RWPE2 (cell line): ENCODE results near the gene TRAPPC6A.
"Not testable (repeated sequence)": the region's sequence is repeated elsewhere in the genome, so short reads cannot be mapped to it uniquely, and the experiment has no call there.

ENCODE experiments used
- ATAC-seq: fragments of 200-7000 bp; cut with Tn5 transposase; 3 replicates; pipeline ENCODE4 v1.9.1; 2021; ENCODE audit warnings: low read depth
- DNase-seq: peaks from one replicate; pipeline ENCODE4 v3.0.0-alpha.2; 2020; ENCODE audit warnings: low spot score
- H3K27ac ChIP-seq: fragments of 450-650 bp; 2 replicates; pipeline ENCODE4 v1.5.1; 2017; ENCODE audit warnings: mild to moderate bottlenecking; ENCODE audit not compliant: poor library complexity, severe bottlenecking
- H3K27me3 ChIP-seq: fragments of 250-450 bp; sonication (Bioruptor Pico); 2 replicates; pipeline ENCODE4 v1.5.1; 2021; ENCODE audit warnings: mild to moderate bottlenecking, moderate library complexity; ENCODE audit not compliant: insufficient read depth, poor library complexity, severe bottlenecking
- H3K36me3 ChIP-seq: fragments of 250-450 bp; sonication (Bioruptor Pico); 2 replicates; pipeline ENCODE4 v1.5.1; 2020; ENCODE audit warnings: low read depth, mild to moderate bottlenecking, moderate library complexity
- H3K4me1 ChIP-seq: fragments of 250-450 bp; sonication (Bioruptor Pico); 2 replicates; pipeline ENCODE4 v1.5.1; 2021; ENCODE audit warnings: mild to moderate bottlenecking, moderate library complexity; ENCODE audit not compliant: insufficient read depth, poor library complexity, severe bottlenecking
- H3K4me3 ChIP-seq: fragments of 250-450 bp; sonication (Bioruptor Pico); 2 replicates; pipeline ENCODE4 v1.5.1; 2021; ENCODE audit warnings: mild to moderate bottlenecking, moderate library complexity; ENCODE audit not compliant: severe bottlenecking
- H3K9me3 ChIP-seq: fragments of 250-450 bp; sonication (Bioruptor Pico); 2 replicates; pipeline ENCODE4 v1.5.1; 2021; ENCODE audit warnings: mild to moderate bottlenecking, moderate library complexity; ENCODE audit not compliant: severe bottlenecking
- TF ChIP-seq, protein P1 (sequence below): fragments of 450-650 bp; IDR thresholded peaks from one replicate; pipeline ENCODE4 v1.5.1; 2017; ENCODE audit warnings: mild to moderate bottlenecking, moderate library complexity; ENCODE audit not compliant: poor library complexity, severe bottlenecking

Gene TRAPPC6A

DNA sequence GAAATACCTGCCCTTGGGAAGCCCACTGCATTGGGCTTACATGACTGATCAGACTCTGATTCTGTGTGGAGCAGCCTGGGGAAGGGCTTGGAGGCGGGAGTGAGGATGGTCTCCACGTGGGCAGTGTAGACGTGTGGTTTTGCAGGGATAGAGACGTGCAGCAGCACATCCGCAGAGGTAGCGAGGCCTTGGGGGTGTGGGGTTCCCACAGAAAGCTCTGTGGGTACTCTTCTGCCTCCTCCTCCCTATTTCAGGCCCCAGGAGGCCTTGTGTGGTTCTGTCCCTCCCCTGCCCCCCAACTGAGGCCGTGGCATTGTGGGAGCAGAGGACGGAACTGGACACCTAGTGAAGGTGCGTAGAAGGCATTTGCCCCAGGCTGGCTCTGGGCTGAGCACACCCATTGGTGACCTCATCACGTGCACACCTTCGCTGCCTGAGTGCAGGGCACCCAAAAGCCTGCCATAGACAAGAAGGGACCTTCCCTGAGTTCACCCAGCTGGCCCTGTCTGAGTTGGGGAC is 56.2 kb downstream of the TRAPPC6A start:
- TF ChIP-seq, protein P1, sequence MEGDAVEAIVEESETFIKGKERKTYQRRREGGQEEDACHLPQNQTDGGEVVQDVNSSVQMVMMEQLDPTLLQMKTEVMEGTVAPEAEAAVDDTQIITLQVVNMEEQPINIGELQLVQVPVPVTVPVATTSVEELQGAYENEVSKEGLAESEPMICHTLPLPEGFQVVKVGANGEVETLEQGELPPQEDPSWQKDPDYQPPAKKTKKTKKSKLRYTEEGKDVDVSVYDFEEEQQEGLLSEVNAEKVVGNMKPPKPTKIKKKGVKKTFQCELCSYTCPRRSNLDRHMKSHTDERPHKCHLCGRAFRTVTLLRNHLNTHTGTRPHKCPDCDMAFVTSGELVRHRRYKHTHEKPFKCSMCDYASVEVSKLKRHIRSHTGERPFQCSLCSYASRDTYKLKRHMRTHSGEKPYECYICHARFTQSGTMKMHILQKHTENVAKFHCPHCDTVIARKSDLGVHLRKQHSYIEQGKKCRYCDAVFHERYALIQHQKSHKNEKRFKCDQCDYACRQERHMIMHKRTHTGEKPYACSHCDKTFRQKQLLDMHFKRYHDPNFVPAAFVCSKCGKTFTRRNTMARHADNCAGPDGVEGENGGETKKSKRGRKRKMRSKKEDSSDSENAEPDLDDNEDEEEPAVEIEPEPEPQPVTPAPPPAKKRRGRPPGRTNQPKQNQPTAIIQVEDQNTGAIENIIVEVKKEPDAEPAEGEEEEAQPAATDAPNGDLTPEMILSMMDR, result no peak
- no peaks in the 10 kb centered on the region for H3K27me3 ChIP-seq
- ATAC-seq (no peak), DNase-seq (no peak)
- H3K4me1 ChIP-seq, result no peaks in the 10 kb centered on the region
- H3K27ac ChIP-seq, result no peak overlapping the region
- no peaks in the 10 kb centered on the region for H3K9me3 ChIP-seq
- no peak overlapping the region for H3K4me3 ChIP-seq
- no peaks in the 10 kb centered on the region; the same call in 1 of the 2 replicates for H3K36me3 ChIP-seq

DNA sequence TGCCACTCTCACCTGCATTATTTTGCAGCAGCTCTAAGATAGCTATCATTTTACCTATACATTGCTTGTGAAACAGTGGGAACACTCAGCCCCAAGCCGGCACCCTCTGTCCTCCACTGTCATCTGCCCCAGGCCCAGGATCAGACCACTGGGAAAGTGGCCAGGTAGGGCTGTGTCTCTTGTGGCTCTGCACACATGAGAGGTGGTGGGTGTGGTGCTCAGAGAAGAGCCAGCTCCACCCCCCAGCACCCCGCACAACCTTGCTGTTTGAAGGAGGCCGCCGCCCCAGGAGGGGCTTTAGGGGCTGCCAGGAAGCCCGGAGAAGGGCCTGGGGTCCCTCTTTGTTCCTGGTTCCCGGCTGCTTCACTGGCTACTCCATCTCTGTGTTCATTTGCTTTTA is 58.5 kb downstream of the TRAPPC6A start:
- DNase-seq (no peak), ATAC-seq (no peak)
- H3K4me3 ChIP-seq, result no peak overlapping the region
- no peaks in the 10 kb centered on the region for H3K9me3 ChIP-seq
- TF ChIP-seq, protein P1, result no peak
- H3K27me3 ChIP-seq, result no peaks in the 10 kb centered on the region
- no peaks in the 10 kb centered on the region for H3K36me3 ChIP-seq
- H3K27ac ChIP-seq, result no peak overlapping the region
- H3K4me1 ChIP-seq, result no peaks in the 10 kb centered on the region

DNA sequence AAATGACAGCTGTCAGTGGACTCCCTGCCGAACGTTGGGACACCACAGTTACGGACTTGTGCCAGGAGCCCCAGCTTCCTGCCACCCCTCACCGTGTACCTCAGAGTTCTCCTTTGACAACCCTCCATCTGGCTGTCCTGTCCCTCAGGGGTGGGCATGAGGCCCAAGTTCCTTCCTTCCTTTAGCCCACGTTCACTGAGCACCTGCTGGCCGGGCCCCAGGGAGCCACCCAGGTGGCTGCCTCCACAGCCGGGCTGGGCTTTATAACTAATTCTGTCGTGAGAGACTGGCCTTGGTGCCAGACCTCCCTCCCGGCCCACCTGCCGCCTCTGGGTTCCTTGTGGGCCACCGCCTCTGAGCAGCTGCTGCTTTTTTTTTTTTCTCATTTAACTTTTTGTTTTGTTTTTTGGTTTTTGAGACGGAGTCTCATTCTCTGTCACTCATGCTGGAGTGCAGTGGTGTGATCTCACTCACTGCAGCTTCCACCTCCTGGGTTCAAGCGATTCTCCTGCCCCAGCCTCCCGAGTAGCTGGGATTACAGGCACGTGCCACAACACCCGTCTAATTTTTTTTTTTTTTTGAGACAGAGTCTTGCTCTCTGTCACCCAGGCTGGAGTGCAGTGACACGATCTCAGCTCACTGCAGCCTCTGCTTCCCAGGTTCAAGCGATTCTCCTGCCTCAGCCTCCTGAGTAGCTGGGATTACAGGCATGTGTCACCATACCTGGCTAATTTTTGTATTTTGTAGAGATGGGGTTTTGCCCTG is 59.3 kb downstream of the TRAPPC6A start:
- not testable (repeated sequence) for ATAC-seq, H3K4me1 ChIP-seq

DNA sequence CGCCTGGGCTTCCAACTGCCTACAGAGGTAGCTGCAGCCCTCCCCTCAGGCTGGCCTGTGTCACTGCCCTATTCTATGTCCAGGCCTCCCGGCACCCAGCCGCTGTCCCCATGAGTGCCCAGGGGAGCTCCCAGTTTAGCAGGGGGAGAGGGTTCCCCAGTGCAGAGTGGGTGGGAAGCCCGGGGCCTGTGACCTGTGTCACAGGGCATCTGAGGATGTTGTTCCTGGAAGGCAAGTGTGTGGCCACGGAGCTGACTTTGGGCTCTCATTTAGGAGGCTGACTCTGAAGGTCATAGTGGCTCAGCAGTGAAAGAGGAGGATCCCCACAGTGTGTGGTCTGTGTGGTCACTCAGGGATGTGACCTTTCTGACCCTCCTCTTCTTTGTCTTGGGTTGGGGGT is 59.9 kb downstream of the TRAPPC6A start:
- Histone ChIP-seq H3K9me3 (no peaks in the 10 kb centered on the region), H3K36me3 (no peaks in the 10 kb centered on the region; the same call in 1 of the 2 replicates), H3K4me1 (no peaks in the 10 kb centered on the region), H3K4me3 (no peak overlapping the region), H3K27ac (no peak overlapping the region), H3K27me3 (no peaks in the 10 kb centered on the region)
- TF ChIP-seq, protein P1, result no peak
- ATAC-seq (no peak), DNase-seq (no peak)

More for the DNA sequence above, 59.3 kb downstream of the TRAPPC6A start:
- DNase-seq, H3K36me3 ChIP-seq, H3K9me3 ChIP-seq, H3K27me3 ChIP-seq, H3K4me3 ChIP-seq, H3K27ac ChIP-seq: not testable (repeated sequence)

DNA sequence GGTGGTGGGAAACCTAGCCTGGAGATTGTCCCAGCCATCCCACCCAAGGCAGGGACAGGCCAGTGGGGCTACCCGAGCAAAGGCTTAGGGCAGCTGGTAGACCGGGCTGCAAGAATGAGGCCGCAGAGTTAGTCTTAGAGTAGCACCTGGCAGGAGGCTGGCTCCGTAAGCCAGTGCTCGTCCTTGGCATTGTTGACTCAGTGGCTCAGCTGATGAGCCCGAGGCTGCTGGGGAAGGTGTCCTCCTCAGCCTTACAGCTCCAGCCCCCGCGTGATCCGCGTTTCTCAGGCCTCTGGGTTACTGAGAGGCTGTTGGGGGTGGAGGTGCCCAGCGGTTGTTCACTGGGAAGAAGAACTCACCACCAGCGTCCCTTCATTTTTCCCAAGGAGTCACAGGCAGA is 60.4 kb downstream of the TRAPPC6A start:
- TF ChIP-seq, protein P1, result no peak
- no peaks in the 10 kb centered on the region for H3K9me3 ChIP-seq
- ATAC-seq (no peak; the same call in 2 of the 3 replicates), DNase-seq (no peak)
- H3K27me3 ChIP-seq, result no peaks in the 10 kb centered on the region
- H3K4me3 ChIP-seq, result no peak overlapping the region
- H3K36me3 ChIP-seq, result no peaks in the 10 kb centered on the region; the same call in 1 of the 2 replicates
- no peaks in the 10 kb centered on the region for H3K4me1 ChIP-seq
- no peak overlapping the region for H3K27ac ChIP-seq
